Neural crest cell (in vitro differentiated cells): ENCODE results near the gene DPEP1. TPM values are rescaled to one million over a fixed set of nuclear protein-coding genes. Genes with fewer than 3 reads are reported as not detected.

ENCODE experiments used
- DNase-seq: peaks from one replicate; pipeline ENCODE4 v3.0.0; 2021; ENCODE audit warnings: low read depth, mixed read lengths, low spot score
- H3K27ac Mint-ChIP-seq: one replicate; pipeline ENCODE4 v1.8.0; 2021; ENCODE audit warnings: mild to moderate bottlenecking, mixed read lengths; ENCODE audit not compliant: unreplicated experiment
- H3K27me3 Mint-ChIP-seq: 2 replicates; pipeline ENCODE4 v1.8.0; 2021; ENCODE audit warnings: low read depth, mild to moderate bottlenecking, mixed read lengths
- H3K36me3 Mint-ChIP-seq: 2 replicates; pipeline ENCODE4 v1.8.0; 2021; ENCODE audit warnings: low read depth, mild to moderate bottlenecking, mixed read lengths
- H3K4me1 Mint-ChIP-seq: 2 replicates; pipeline ENCODE4 v1.8.0; 2021; ENCODE audit warnings: mixed read lengths
- H3K4me3 Mint-ChIP-seq: one replicate; pipeline ENCODE4 v1.8.0; 2021; ENCODE audit warnings: mild to moderate bottlenecking, mixed read lengths
- H3K9me3 Mint-ChIP-seq: 2 replicates; pipeline ENCODE4 v1.8.0; 2021; ENCODE audit warnings: mixed read lengths
- total RNA-seq: library from RNA; stranded (reverse); gene quantifications from 2 replicates; pipeline ENCODE4 v1.2.1, GENCODE V29; 2021
- TF ChIP-seq, protein P1 (sequence below): fragments of 200-600 bp; sonication (generic); conservative IDR thresholded peaks from 2 replicates; pipeline ENCODE4 v1.5.0; 2021; ENCODE audit warnings: antibody characterized with exemption, mild to moderate bottlenecking

Gene DPEP1
- total RNA-seq, 1 donor from 2014 or later: 0.21 TPM

GRCh38 chr16:89620406-89620841 is 7.0 kb downstream of the DPEP1 start:
- H3K4me1 Mint-ChIP-seq: peaks cover 28% of the 10 kb centered on the region
- no peak overlapping the region for H3K4me3 Mint-ChIP-seq
- DNase-seq: no peak
- peaks cover 9% of the 10 kb centered on the region for H3K27me3 Mint-ChIP-seq
- H3K27ac Mint-ChIP-seq: peak overlapping the region; percentile 12
- H3K36me3 Mint-ChIP-seq: no peaks in the 10 kb centered on the region
- TF ChIP-seq, protein P1, sequence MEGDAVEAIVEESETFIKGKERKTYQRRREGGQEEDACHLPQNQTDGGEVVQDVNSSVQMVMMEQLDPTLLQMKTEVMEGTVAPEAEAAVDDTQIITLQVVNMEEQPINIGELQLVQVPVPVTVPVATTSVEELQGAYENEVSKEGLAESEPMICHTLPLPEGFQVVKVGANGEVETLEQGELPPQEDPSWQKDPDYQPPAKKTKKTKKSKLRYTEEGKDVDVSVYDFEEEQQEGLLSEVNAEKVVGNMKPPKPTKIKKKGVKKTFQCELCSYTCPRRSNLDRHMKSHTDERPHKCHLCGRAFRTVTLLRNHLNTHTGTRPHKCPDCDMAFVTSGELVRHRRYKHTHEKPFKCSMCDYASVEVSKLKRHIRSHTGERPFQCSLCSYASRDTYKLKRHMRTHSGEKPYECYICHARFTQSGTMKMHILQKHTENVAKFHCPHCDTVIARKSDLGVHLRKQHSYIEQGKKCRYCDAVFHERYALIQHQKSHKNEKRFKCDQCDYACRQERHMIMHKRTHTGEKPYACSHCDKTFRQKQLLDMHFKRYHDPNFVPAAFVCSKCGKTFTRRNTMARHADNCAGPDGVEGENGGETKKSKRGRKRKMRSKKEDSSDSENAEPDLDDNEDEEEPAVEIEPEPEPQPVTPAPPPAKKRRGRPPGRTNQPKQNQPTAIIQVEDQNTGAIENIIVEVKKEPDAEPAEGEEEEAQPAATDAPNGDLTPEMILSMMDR: no peak
- no peaks in the 10 kb centered on the region for H3K9me3 Mint-ChIP-seq

- H3K9me3 Mint-ChIP-seq: no peaks in the 10 kb centered on the region
- no peak overlapping the region for H3K27ac Mint-ChIP-seq
- H3K27me3 Mint-ChIP-seq: peaks cover 9% of the 10 kb centered on the region
- H3K4me3 Mint-ChIP-seq: no peak overlapping the region
- TF ChIP-seq, protein P1: no peak
- H3K4me1 Mint-ChIP-seq: peaks cover 28% of the 10 kb centered on the region
- H3K36me3 Mint-ChIP-seq: no peaks in the 10 kb centered on the region
- DNase-seq: no peak
These were observed 7.8 kb downstream of the DPEP1 start for GRCh38 chr16:89621136-89621697.

DNA sequence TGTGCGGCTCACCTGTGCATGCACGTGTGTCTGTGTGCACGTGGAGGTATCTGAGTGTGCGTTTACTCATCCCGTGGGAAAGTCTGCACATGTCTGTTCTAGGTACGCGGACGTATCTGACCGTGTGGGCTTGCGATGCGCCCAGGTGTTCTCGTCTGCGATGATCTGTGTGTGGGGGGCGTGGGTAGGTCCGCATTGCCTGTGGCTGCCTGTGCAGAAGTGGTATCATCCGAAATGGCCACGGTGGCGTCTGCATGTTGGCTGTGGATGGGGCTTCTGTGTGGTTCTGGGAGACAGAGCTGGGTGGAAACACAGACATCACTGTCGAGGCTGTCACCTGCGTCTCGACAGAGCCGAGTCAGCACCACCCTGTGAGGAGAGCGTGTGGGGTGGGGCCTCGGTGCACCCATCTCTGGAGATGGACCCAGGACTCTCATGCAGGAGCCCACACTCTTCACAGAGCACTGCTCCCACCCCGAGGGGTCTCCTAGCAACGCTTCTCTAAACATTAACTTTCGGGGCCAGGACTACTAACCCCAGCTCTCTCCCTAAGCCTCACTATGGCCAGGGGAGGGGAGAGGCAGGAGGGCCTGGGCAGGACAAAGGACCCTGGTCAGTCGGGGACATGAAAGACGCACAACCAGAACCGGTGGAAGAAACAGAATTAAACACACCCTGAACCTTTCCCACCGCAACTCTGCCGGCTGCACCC is 8.4 kb downstream of the DPEP1 start:
- no peak overlapping the region for H3K27ac Mint-ChIP-seq
- no peak for DNase-seq
- peaks cover 28% of the 10 kb centered on the region for H3K4me1 Mint-ChIP-seq
- peaks cover 9% of the 10 kb centered on the region for H3K27me3 Mint-ChIP-seq
- H3K36me3 Mint-ChIP-seq: no peaks in the 10 kb centered on the region
- no peak overlapping the region for H3K4me3 Mint-ChIP-seq
- TF ChIP-seq, protein P1: no peak
- no peaks in the 10 kb centered on the region for H3K9me3 Mint-ChIP-seq

GRCh38 chr16:89623511-89624261 is 10.2 kb downstream of the DPEP1 start:
- H3K4me1 Mint-ChIP-seq: peaks cover 28% of the 10 kb centered on the region

More at GRCh38 chr16:89623511-89624261, 10.2 kb downstream of the DPEP1 start:
- Mint-ChIP-seq H3K36me3 (no peaks in the 10 kb centered on the region), H3K4me3 (no peak overlapping the region), H3K9me3 (no peaks in the 10 kb centered on the region), H3K27ac (peak overlapping the region; percentile 89), H3K27me3 (peaks cover 9% of the 10 kb centered on the region)
- TF ChIP-seq, protein P1: no peak
- DNase-seq: no peak
